Subcutaneous abdominal adipose tissue (tissue), 5 donors: ENCODE results near the gene ARIH1.

Experiments used
- H3K27ac ChIP-seq: one replicate; pipeline ENCODE4 v1.7.0; 2013; ENCODE audit warnings: low read depth, mild to moderate bottlenecking, inconsistent platforms, low read length, moderate library complexity
- H3K27me3 ChIP-seq, 5 donors: one replicate each; pipeline ENCODE4 v1.7.0; 2013; ENCODE audit warnings: low read length in 5 of 5, inconsistent platforms in 1 of 5; ENCODE audit not compliant: control insufficient read depth in 5 of 5, insufficient read depth in 4 of 5
- H3K36me3 ChIP-seq, 5 donors: one replicate each; pipeline ENCODE4 v1.7.0; 2013; ENCODE audit warnings: low read length in 5 of 5; ENCODE audit not compliant: control insufficient read depth in 5 of 5, insufficient read depth in 5 of 5
- H3K4me1 ChIP-seq, 5 donors: one replicate each; pipeline ENCODE4 v1.7.0; 2013; ENCODE audit warnings: low read length in 5 of 5, mild to moderate bottlenecking in 3 of 5, moderate library complexity in 1 of 5; ENCODE audit not compliant: control insufficient read depth in 5 of 5, insufficient read depth in 5 of 5
- H3K4me3 ChIP-seq, 5 donors: one replicate each; pipeline ENCODE4 v1.7.0; 2013; ENCODE audit warnings: low read length in 5 of 5, low read depth in 1 of 5
- H3K9ac ChIP-seq, 5 donors: one replicate each; pipeline ENCODE4 v1.7.0; 2013; ENCODE audit warnings: low read length in 5 of 5, mild to moderate bottlenecking in 4 of 5, moderate library complexity in 3 of 5
- H3K9me3 ChIP-seq, 5 donors: one replicate each; pipeline ENCODE4 v1.7.0; 2013; ENCODE audit warnings: low read length in 5 of 5; ENCODE audit not compliant: control insufficient read depth in 5 of 5
- donor health status: healthy.
- donor health status: healthy.
- donor health status: healthy.
- donor health status: healthy.
- donor health status: healthy.

Gene ARIH1

DNA sequence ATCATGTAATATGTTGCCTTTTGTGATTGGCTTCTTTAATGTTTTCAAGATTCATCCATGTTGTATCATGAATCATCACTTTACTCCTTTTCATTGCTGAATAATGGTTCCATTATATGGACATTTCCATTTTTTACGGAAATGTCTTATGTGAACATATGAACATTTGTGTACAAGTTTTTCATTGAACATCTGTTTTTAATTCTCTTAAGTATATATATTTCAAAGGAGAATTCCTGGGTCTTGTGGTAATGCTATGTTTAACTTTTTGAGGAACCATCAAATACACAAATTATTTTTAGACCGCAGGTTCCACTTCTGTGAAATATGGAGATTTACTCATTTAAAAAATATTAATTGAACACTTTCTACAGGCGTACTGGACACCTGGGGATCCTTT, 85.7 kb downstream of the ARIH1 start:
- Histone ChIP-seq H3K27ac (no peak overlapping the region), H3K9ac (no peak overlapping the region), H3K36me3 (peaks cover 19 to 40% (median 34%) of the 10 kb centered on the region in 5 donors), H3K9me3 (no peaks in the 10 kb centered on the region), H3K4me1 (peaks cover 0 to 23% (median 6%) of the 10 kb centered on the region in 5 donors), H3K27me3 (no peaks in the 10 kb centered on the region), H3K4me3 (no peak overlapping the region)

DNA sequence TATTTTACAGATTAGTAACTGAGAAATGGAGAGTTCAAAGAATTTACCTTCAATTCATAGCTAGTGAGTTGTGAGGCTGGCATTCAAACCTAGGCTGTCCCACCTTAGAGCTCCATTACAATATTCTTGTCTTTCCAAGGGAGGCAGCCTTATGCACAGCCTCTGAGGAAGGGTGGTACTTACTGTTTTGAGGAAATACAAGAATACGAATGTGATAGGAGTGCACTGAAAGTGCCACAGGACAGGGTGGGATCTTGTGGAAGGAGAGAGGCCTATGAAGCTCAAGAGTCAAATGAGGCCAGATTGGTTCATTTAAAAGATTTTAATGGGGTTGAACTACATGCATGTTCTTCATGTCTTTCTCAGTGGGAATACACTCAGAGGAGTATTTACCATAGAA, 86.3 kb downstream of the ARIH1 start:
- H3K27me3 ChIP-seq = no peaks in the 10 kb centered on the region
- H3K4me3 ChIP-seq = no peak overlapping the region
- H3K9ac ChIP-seq = no peak overlapping the region
- H3K9me3 ChIP-seq = no peaks in the 10 kb centered on the region
- no peak overlapping the region for H3K27ac ChIP-seq
- peaks cover 0 to 23% (median 6%) of the 10 kb centered on the region in 5 donors for H3K4me1 ChIP-seq
- peaks cover 20 to 38% (median 29%) of the 10 kb centered on the region in 5 donors for H3K36me3 ChIP-seq

DNA sequence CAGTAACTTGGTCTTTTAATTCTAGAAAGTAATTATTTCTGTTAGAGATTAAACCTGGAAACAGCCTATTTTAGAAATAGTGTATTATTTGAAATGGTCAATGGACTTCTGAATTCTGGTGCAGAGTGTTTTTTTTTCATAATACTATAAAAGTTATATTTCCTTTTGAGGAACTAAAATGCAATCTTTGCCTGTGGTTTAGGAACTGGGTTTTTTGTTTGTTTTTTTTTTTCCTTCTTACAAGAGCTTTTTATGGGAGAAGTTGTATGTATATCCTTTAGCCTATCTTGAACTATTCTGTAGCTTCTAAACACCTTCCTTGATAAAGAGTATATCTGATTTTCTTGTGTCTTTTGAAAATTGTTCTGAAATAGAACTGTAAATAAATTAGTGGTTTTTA, 88.3 kb downstream of the ARIH1 start:
- H3K27ac ChIP-seq = no peak overlapping the region
- peaks cover 15 to 33% (median 27%) of the 10 kb centered on the region in 5 donors for H3K36me3 ChIP-seq
- H3K9ac ChIP-seq = no peak overlapping the region
- H3K27me3 ChIP-seq = no peaks in the 10 kb centered on the region
- H3K9me3 ChIP-seq = no peaks in the 10 kb centered on the region
- peaks cover 0 to 23% (median 6%) of the 10 kb centered on the region in 5 donors for H3K4me1 ChIP-seq
- no peak overlapping the region for H3K4me3 ChIP-seq

DNA sequence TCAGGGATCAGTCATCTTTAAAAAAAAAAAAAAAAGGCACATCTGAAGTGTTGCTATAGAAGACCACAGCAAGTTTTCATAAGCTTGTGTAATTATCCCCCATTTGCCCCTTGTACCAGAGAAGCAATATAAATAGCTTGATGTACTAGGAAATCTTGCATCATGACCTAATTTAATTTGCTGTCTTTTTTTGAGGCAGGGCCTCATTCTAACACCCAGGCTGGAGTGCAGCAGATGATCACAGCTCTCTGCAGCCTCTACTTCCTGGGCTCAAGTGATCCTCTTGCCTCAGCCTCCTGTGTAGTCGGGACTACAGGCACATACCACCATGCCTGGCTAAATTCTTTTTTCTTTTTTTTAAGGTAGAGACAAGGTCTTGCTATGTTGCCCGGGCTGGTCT, 88.7 kb downstream of the ARIH1 start:
- Histone ChIP-seq H3K27me3 (no peaks in the 10 kb centered on the region), H3K9me3 (no peaks in the 10 kb centered on the region), H3K9ac (no peak overlapping the region), H3K36me3 (peaks cover 15 to 33% (median 27%) of the 10 kb centered on the region in 5 donors), H3K4me1 (peaks cover 0 to 23% (median 6%) of the 10 kb centered on the region in 5 donors), H3K4me3 (no peak overlapping the region), H3K27ac (no peak overlapping the region)

DNA sequence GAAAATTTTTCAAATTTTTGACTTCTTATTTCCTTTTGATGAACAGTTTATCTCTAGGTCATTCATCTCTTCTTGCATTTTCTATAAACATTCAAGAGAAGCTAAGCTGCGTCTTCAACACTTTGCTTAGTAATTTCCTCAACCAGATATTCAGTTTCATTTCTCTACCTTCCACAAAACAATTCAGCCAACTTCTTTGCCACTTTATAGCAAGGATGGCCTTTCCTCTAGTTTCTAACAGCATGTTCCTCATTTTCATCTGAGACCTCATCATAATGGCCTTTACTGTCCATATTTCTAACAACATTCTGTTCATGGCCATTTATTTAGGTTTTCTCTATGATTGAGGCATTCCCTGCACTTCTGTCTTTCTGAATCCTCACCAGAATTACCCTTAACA, 90.0 kb downstream of the ARIH1 start:
- no peaks in the 10 kb centered on the region for H3K27me3 ChIP-seq
- H3K27ac ChIP-seq = no peak overlapping the region
- H3K4me1 ChIP-seq = peaks cover 0 to 23% (median 6%) of the 10 kb centered on the region in 5 donors
- no peaks in the 10 kb centered on the region for H3K9me3 ChIP-seq
- no peak overlapping the region for H3K4me3 ChIP-seq
- H3K36me3 ChIP-seq = peaks cover 16 to 31% (median 28%) of the 10 kb centered on the region in 5 donors
- H3K9ac ChIP-seq = no peak overlapping the region

DNA sequence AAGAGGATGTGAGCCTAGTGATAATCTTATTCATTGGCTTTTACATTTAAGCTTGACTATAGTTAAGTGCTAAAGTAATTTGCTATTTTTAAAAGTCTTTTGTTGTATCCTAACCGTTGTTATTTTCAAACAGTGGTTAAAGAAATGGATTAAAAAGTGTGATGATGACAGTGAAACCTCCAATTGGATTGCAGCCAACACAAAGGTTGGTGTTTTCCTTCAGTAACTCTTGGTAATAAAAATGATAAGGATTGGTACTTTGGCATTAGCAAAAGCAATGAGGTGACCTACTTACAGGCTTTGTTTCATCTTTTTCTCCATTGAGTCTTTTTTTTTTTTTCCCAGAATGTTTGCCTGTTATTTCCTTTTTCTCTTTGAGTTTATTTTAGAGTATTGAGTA, 92.8 kb downstream of the ARIH1 start:
- Histone ChIP-seq H3K9ac (no peak overlapping the region), H3K9me3 (no peaks in the 10 kb centered on the region), H3K27ac (no peak overlapping the region), H3K36me3 (peaks cover 24 to 54% (median 45%) of the 10 kb centered on the region in 5 donors), H3K27me3 (no peaks in the 10 kb centered on the region), H3K4me3 (no peak overlapping the region), H3K4me1 (peaks cover 0 to 22% (median 6%) of the 10 kb centered on the region in 5 donors)

DNA sequence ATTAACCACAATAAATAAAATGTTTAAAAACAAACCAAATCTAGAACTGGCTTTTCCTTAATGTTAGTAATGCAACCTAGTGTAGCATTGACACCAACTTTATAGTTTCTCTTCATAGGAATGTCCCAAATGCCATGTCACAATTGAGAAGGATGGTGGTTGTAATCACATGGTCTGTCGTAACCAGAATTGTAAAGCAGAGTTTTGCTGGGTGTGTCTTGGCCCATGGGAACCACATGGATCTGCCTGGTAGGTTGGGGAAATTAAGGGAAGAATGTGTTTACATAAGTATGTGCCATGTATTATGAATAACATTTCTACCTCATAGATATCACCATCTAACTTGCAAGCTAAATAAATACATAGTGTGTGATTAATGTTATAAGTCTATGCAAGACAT, 95.9 kb downstream of the ARIH1 start:
- H3K4me1 ChIP-seq = no peaks in the 10 kb centered on the region
- peak overlapping the region in 1 of 5 donors; percentile 24 for H3K9ac ChIP-seq
- H3K27ac ChIP-seq = no peak overlapping the region
- H3K9me3 ChIP-seq = no peaks in the 10 kb centered on the region
- no peak overlapping the region for H3K4me3 ChIP-seq
- no peaks in the 10 kb centered on the region for H3K27me3 ChIP-seq
- peaks cover 29 to 60% (median 51%) of the 10 kb centered on the region in 5 donors for H3K36me3 ChIP-seq

DNA sequence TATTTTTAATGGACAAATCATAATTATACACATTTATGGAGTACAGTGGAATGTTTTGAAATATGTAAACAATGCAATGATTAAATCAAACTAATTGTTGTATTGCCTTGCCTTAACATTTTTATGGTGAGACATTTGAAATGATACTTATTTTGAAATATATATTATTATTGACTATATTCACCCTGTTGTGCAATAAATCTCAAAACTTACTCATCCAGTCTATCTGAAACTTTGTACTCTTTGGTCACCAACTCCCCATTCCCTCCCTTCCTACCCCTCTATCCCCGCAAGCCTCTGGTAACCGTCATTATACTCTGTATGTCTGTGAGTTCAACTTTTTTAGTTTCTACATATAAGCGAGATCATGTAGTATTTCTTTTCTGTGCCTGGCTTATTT, 105.7 kb downstream of the ARIH1 start:
- Histone ChIP-seq H3K27ac (no peak overlapping the region), H3K9me3 (peaks cover 0 to 7% (median 0%) of the 10 kb centered on the region in 5 donors), H3K27me3 (no peaks in the 10 kb centered on the region), H3K9ac (no peak overlapping the region), H3K4me3 (no peak overlapping the region), H3K36me3 (peaks cover 48 to 82% (median 60%) of the 10 kb centered on the region in 5 donors), H3K4me1 (no peaks in the 10 kb centered on the region)

DNA sequence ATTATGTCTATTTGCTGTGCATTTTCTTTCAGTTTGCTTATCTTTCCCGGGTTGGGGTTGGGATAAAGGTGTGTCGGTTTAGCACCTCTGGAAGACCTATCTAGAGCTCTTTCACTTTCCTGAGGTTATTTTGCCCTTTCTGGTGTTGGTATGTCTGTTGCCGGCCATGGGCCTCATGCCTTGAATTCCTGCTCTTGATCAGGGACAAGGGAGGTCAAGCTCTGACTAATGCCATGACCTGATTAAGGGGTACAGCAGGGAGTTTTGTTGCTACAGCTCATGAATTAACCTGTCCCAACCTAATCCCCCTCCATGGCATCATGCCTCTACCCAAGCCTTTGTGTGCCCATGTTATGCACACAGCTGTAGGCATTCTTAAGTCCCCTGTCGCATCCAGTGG, 109.9 kb downstream of the ARIH1 start:
- Histone ChIP-seq H3K27ac (no peak overlapping the region), H3K4me1 (no peaks in the 10 kb centered on the region), H3K9me3 (peaks cover 0 to 4% (median 0%) of the 10 kb centered on the region in 5 donors), H3K27me3 (no peaks in the 10 kb centered on the region), H3K36me3 (peaks cover 51 to 66% (median 60%) of the 10 kb centered on the region in 5 donors), H3K9ac (no peak overlapping the region), H3K4me3 (no peak overlapping the region)

DNA sequence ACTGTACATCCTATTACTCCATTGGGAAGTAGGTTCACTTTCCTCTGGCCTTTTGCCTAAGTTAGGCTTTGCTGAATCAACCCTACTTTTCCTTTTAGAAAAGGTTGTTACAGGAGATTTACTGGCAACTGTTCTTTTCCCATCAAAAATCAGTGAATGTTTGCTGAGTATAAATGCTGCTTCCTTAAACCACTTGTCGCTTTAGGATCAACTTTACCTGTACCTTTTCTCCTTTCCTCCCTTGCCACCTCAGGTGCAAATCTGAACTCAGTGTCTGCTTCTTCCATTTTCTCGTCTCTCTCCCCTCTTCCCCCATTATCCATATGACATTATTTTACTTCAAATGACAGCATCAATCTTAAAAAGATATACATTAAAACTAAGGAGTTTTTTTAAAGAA, 110.9 kb downstream of the ARIH1 start:
- Histone ChIP-seq H3K4me3 (no peak overlapping the region), H3K36me3 (peaks cover 49 to 60% (median 58%) of the 10 kb centered on the region in 5 donors), H3K27ac (no peak overlapping the region), H3K27me3 (no peaks in the 10 kb centered on the region), H3K9me3 (no peaks in the 10 kb centered on the region), H3K4me1 (no peaks in the 10 kb centered on the region), H3K9ac (no peak overlapping the region)
